Gastroesophageal sphincter (tissue), 3 donors: ENCODE measurements around the gene CSNK2A1.

Source experiments
- CTCF ChIP-seq, 4 experiments: fragments of 200-600 bp in 2 of 4; fragments of 450-650 bp in 2 of 4; sonication (generic) in 1 of 4; IDR thresholded peaks; one replicate each; pipeline ENCODE4 v1.5.1; 2017 to 2019; ENCODE audit warnings: antibody characterized with exemption in 4 of 4, mild to moderate bottlenecking in 2 of 4, moderate library complexity in 2 of 4
- POLR2A ChIP-seq, 2 donors: fragments of 450-650 bp; IDR thresholded peaks; one replicate each; pipeline ENCODE4 v1.6.1; 2017; ENCODE audit warnings: antibody characterized with exemption in 2 of 2, mild to moderate bottlenecking in 2 of 2, moderate library complexity in 1 of 2
- POLR2AphosphoS5 ChIP-seq: sonication (generic); formaldehyde crosslinking; IDR thresholded peaks from one replicate; pipeline ENCODE4 v1.6.1; 2017; ENCODE audit warnings: antibody characterized with exemption

GRCh38 chr20:472889-473292 is 70.7 kb downstream of the CSNK2A1 start:
- TF ChIP-seq POLR2AphosphoS5 (no peak), CTCF (IDR thresholded peaks at IDR 0.05) (no peak), POLR2A (IDR thresholded peaks at IDR 0.05) (no peak)
